HepG2 (cell line): ENCODE results near the gene CDKN1C. TPM values are rescaled to one million over a fixed set of nuclear protein-coding genes. Genes with fewer than 3 reads are reported as not detected.

Experiments
- BCL3 ChIP-seq: sonication (generic); formaldehyde crosslinking; IDR thresholded peaks from 2 replicates; pipeline ENCODE4 v1.5.1; 2020; ENCODE audit warnings: mild to moderate bottlenecking, missing genetic modification reagents, moderate library complexity
- CEBPZ ChIP-seq: IDR thresholded peaks from 2 replicates; pipeline ENCODE4 v1.6.1; 2012; ENCODE audit warnings: low read length, improper control_type of control experiment
- KLF13 ChIP-seq: sonication (generic); formaldehyde crosslinking; IDR thresholded peaks from 2 replicates; pipeline ENCODE4 v1.4.0; 2020; ENCODE audit warnings: mild to moderate bottlenecking, missing genetic modification reagents
- NFYB ChIP-seq: sonication (generic); formaldehyde crosslinking; IDR thresholded peaks from 2 replicates; pipeline ENCODE4 v1.4.0; 2020; ENCODE audit warnings: missing genetic modification reagents
- NR2F2 ChIP-seq: IDR thresholded peaks from 2 replicates; pipeline ENCODE4 v1.6.1; 2012; ENCODE audit warnings: low read depth, inconsistent platforms, borderline replicate concordance
- TFAP4 ChIP-seq: sonication (generic); IDR thresholded peaks from 2 replicates; pipeline ENCODE4 v1.6.1; 2016; ENCODE audit warnings: low read depth, borderline replicate concordance
- ZNF235 ChIP-seq: sonication (generic); formaldehyde crosslinking; IDR thresholded peaks from 2 replicates; pipeline ENCODE4 v1.8.1; 2023; ENCODE audit warnings: mild to moderate bottlenecking, missing genetic modification reagents, borderline replicate concordance
- ZNF407 ChIP-seq: sonication (generic); formaldehyde crosslinking; IDR thresholded peaks from one replicate; pipeline ENCODE4 v1.5.1; 2020; ENCODE audit warnings: mild to moderate bottlenecking, missing genetic modification reagents; ENCODE audit errors: not compliant biosample characterization
- ZNF704 ChIP-seq: sonication (generic); formaldehyde crosslinking; IDR thresholded peaks from 2 replicates; pipeline ENCODE4 v1.8.1; 2023; ENCODE audit warnings: mild to moderate bottlenecking, inconsistent platforms, moderate library complexity, missing genetic modification reagents, borderline replicate concordance
- ZNF746 ChIP-seq: sonication (generic); formaldehyde crosslinking; IDR thresholded peaks from 2 replicates; pipeline ENCODE4 v1.8.0; 2022; ENCODE audit warnings: mild to moderate bottlenecking, missing genetic modification reagents
- ZNF878 ChIP-seq: sonication (generic); formaldehyde crosslinking; IDR thresholded peaks from 2 replicates; pipeline ENCODE4 v1.8.1; 2023; ENCODE audit warnings: mild to moderate bottlenecking, missing genetic modification reagents, moderate library complexity
- ZSCAN22 ChIP-seq: sonication (generic); formaldehyde crosslinking; IDR thresholded peaks from 2 replicates; pipeline ENCODE4 v1.4.0; 2020; ENCODE audit warnings: mild to moderate bottlenecking, missing genetic modification reagents
- polyA plus RNA-seq, 8 experiments: library from polyadenylated mRNA; depleted of rRNA in 3 of 8; stranded (reverse) in 7 of 8; unstranded in 1 of 8; fragments of >200 nt; fragmentation: Illumina TruSeq in 4 of 8; extraction: Trizol in 4 of 8; gene quantifications; 2 replicates each; pipeline versions ENCODE4 v1.2.1 to v1.2.3, GENCODE V29; 2011 to 2016; ENCODE audit warnings: low read depth in 4 of 8, missing spikeins in 1 of 8, mixed read lengths in 1 of 8; ENCODE audit not compliant: insufficient read depth in 1 of 8
- total RNA-seq, 5 experiments: library from RNA; depleted of rRNA; stranded (reverse); fragments of >200 nt; fragmentation: Illumina TruSeq; extraction: Trizol; gene quantifications; 2 replicates each; pipeline ENCODE4 v1.2.3, GENCODE V29; 2016; ENCODE audit warnings: low read depth in 1 of 5

Gene CDKN1C
- total and polyA plus RNA-seq, 2 of the 13 experiments (the other 11 are each of a cell fraction or from before 2014, with no cell fraction given), result not detected

GRCh38 chr11:2892215-2892966 lies 6.8 kb upstream of the CDKN1C start (continued):
- TF ChIP-seq ZNF407 (CRISPR knock-in tag), result no peak
- TF ChIP-seq NFYB (CRISPR knock-in tag), result no peak
- TF ChIP-seq NR2F2, result no peak
- TF ChIP-seq ZNF704 (CRISPR knock-in tag), result no peak
- no peak for TF ChIP-seq BCL3
- TF ChIP-seq ZSCAN22 (CRISPR knock-in tag), result no peak
- TF ChIP-seq CEBPZ, result no peak
- no peak for TF ChIP-seq TFAP4
- TF ChIP-seq KLF13 (CRISPR knock-in tag), result no peak; the same call in 1 of the 2 replicates
- no peak for TF ChIP-seq ZNF235 (CRISPR knock-in tag)
- TF ChIP-seq ZNF746 (CRISPR knock-in tag), result no peak
- TF ChIP-seq ZNF878, result no peak
